ENCODE measurements around the gene DKKL1. TPM values are rescaled to one million over a fixed set of nuclear protein-coding genes. Genes with fewer than 3 reads are reported as not detected.

Gene DKKL1
- total RNA-seq, 1 experiment from 2014 or later: 1.0 TPM

GRCh38 chr19:49362929-49363267 lies 779 bp upstream of the DKKL1 start (continued):
- TF ChIP-seq ZBTB33 (IDR thresholded peaks at IDR 0.05; ENCODE audit: extremely low read depth, insufficient replicate concordance, low read length): no peak
- TF ChIP-seq FOSL1 (IDR thresholded peaks at IDR 0.05; ENCODE audit: low read depth): no peak
- TF ChIP-seq TCF7L2 (IDR thresholded peaks at IDR 0.05; ENCODE audit: borderline replicate concordance, extremely low read depth, insufficient read depth, insufficient read length): no peak
- TF ChIP-seq ATF3 (IDR thresholded peaks at IDR 0.05): no peak
- TF ChIP-seq POLR2A (IDR thresholded peaks at IDR 0.05; ENCODE audit: borderline replicate concordance, extremely low read depth, insufficient read depth, insufficient read length): no peak
- TF ChIP-seq SRF (IDR thresholded peaks at IDR 0.05; ENCODE audit: low read depth): no peak
- TF ChIP-seq ZNF274 (IDR thresholded peaks at IDR 0.05; ENCODE audit: low read depth, low read length): no peak
- no peak for TF ChIP-seq SIN3A (IDR thresholded peaks at IDR 0.05; ENCODE audit: low read depth)
- no peak for TF ChIP-seq SP1 (IDR thresholded peaks at IDR 0.05; ENCODE audit: low read depth)
- TF ChIP-seq EZH2 (IDR thresholded peaks at IDR 0.05): no peak
- TF ChIP-seq ELF1 (IDR thresholded peaks at IDR 0.05; ENCODE audit: borderline replicate concordance, low read depth): no peak
- no peak for TF ChIP-seq RAD21 (IDR thresholded peaks at IDR 0.05; ENCODE audit: low read depth)
- TF ChIP-seq CEBPB (IDR thresholded peaks at IDR 0.05; ENCODE audit: low read depth): no peak
- no peak for TF ChIP-seq ZFX (IDR thresholded peaks at IDR 0.05)

- TF ChIP-seq EZH2 (IDR thresholded peaks at IDR 0.05) (no peak), ZFX (IDR thresholded peaks at IDR 0.05) (no peak), TCF7L2 (IDR thresholded peaks at IDR 0.05; ENCODE audit: borderline replicate concordance, extremely low read depth, insufficient read depth, insufficient read length) (no peak), SIN3A (IDR thresholded peaks at IDR 0.05; ENCODE audit: low read depth) (no peak)
- H3K9me3 ChIP-seq (ENCODE audit: control insufficient read depth in 1 of 2, insufficient read depth in 1 of 2, low read depth in 1 of 2, low read length in 2 of 2): peaks cover 2 to 6% of the 10 kb centered on the region in 2 experiments; a peak in 2 of 4 replicates
- no peak for DNase-seq (ENCODE audit: low read depth, low spot score)
- peaks cover 4% of the 10 kb centered on the region; the same call in 1 of the 2 replicates for H3K79me2 ChIP-seq (ENCODE audit: insufficient read depth, low read length)
- ChIA-PET RAD21 (ENCODE audit: low non-redundant PET in 1 of 2, low total read pairs in 2 of 2, uncharacterized antibody in 2 of 2, unreplicated experiment in 2 of 2) (no interaction called here), POLR2A (interaction anchor here (1.7 kb wide), 1 partner anchor 89 kb away, joined by 14 read pairs; the partner anchor contains the start of gene ALDH16A1), CTCF (no interaction called here)
- no peaks in the 10 kb centered on the region for H3K9me2 ChIP-seq (ENCODE audit: insufficient read depth)
- intact Hi-C loops (cut with micrococcal nuclease): no loop called here
- ATAC-seq: no peak
- no peaks in the 10 kb centered on the region for H3K27me3 ChIP-seq (ENCODE audit: insufficient read depth, low read length)
- H3K4me3 ChIP-seq (replicated peaks in 1 of 2; ENCODE audit: low read depth in 1 of 2, low read length in 2 of 2): peak overlapping the region; percentile 24 to 42
- H3K4me2 ChIP-seq (ENCODE audit: low read length): peak overlapping the region; percentile 100
- BruUV-seq (replicated peaks): no TSS peak
- peaks cover 3% of the 10 kb centered on the region in 2 experiments; a peak in 2 of 4 replicates for H3K36me3 ChIP-seq (ENCODE audit: control insufficient read depth in 1 of 2, insufficient read depth in 2 of 2, low read length in 2 of 2)
- H3K27ac ChIP-seq (ENCODE audit: low read depth, low read length): peak overlapping the region; percentile 80
- peak overlapping the region; percentile 44 for H3K9ac ChIP-seq (ENCODE audit: low read length)
- H3K4me1 ChIP-seq (ENCODE audit: control insufficient read depth in 1 of 2, insufficient read depth in 2 of 2, low read length in 2 of 2): peaks cover 10 to 27% of the 10 kb centered on the region in 2 experiments
- H4K20me1 ChIP-seq (ENCODE audit: insufficient read depth): no peaks in the 10 kb centered on the region
- no peak overlapping the region for H2AFZ ChIP-seq (ENCODE audit: low read depth, low read length, poor library complexity, severe bottlenecking)
Observed at GRCh38 chr19:49364083-49364737, 533 bp downstream of the DKKL1 start.
